HCT116 (cell line): ENCODE results near the gene DYNAP. TPM values are rescaled to one million over a fixed set of nuclear protein-coding genes. Genes with fewer than 3 reads are reported as not detected.

Source experiments
- ATAC-seq: fragments of 200-7000 bp; cut with Tn5 transposase; 2 replicates; pipeline ENCODE4 v1.9.1; 2020; ENCODE audit warnings: mild to moderate bottlenecking, moderate library complexity
- BruUV-seq: library from RNA; stranded (reverse); fragments of 400-500 nt; replicated peaks from 2 replicates; lab custom pipeline; 2021; lab: Mats Ljungman, UMichigan
- CTCF ChIA-PET: fragments of 300-600 bp; sonication (Branson Sonifier 250); formaldehyde crosslinking; loops from one replicate; lab custom pipeline; 2021; ENCODE audit warnings: antibody characterized with exemption; lab: Charles Lee
- POLR2A ChIA-PET: fragments of 300-600, 350-600 bp; sonication (Branson Sonifier 250); formaldehyde crosslinking; loops from one replicate; lab custom pipeline; 2021; ENCODE audit warnings: antibody characterized with exemption; lab: Charles Lee
- RAD21 ChIA-PET, 2 experiments: fragments of 300-600 bp; sonication (Branson Sonifier 250); formaldehyde crosslinking; loops; one replicate each; lab custom pipeline; 2023; ENCODE audit warnings: low total read pairs in 2 of 2; ENCODE audit not compliant: uncharacterized antibody in 2 of 2, unreplicated experiment in 2 of 2, low non-redundant PET in 1 of 2; lab: Charles Lee
- DNase-seq: peaks from one replicate; pipeline ENCODE4 v3.0.0-alpha.2; 2010; ENCODE audit warnings: low read depth, low spot score
- H2AFZ ChIP-seq: fragments of 200-600 bp; shearing (Covaris generic), sonication (generic); 2 replicates; pipeline ENCODE4 v1.6.1; 2017; ENCODE audit warnings: low read depth, mixed run types, mixed read lengths, antibody characterized with exemption, low read length; ENCODE audit not compliant: poor library complexity, severe bottlenecking
- H3K27ac ChIP-seq: 2 replicates; pipeline ENCODE4 v1.5.1; 2012; ENCODE audit warnings: low read depth, low read length
- H3K27me3 ChIP-seq: fragments of 200-600 bp; sonication (generic); 2 replicates; pipeline ENCODE4 v1.6.1; 2016; ENCODE audit warnings: mixed run types, low read length, mixed read lengths; ENCODE audit not compliant: insufficient read depth
- H3K36me3 ChIP-seq, 2 experiments: fragments of 200-500 bp in 1 of 2; fragments of 200-600 bp in 1 of 2; sonication (Bioruptor generic) in 1 of 2; sonication (generic) in 1 of 2; 2 replicates each; pipeline versions ENCODE4 v1.5.1 to v1.6.1; 2014 to 2016; ENCODE audit warnings: low read length in 2 of 2, inconsistent platforms in 1 of 2, mixed read lengths in 1 of 2, mixed run types in 1 of 2; ENCODE audit not compliant: insufficient read depth in 2 of 2, control insufficient read depth in 1 of 2
- H3K4me1 ChIP-seq, 2 experiments: fragments of 200-600 bp in 1 of 2; sonication (generic) in 1 of 2; 2 replicates each; pipeline versions ENCODE4 v1.5.1 to v1.6.1; 2012 to 2017; ENCODE audit warnings: low read length in 2 of 2, inconsistent platforms in 1 of 2, mild to moderate bottlenecking in 1 of 2, mixed read lengths in 1 of 2, mixed run types in 1 of 2, moderate library complexity in 1 of 2; ENCODE audit not compliant: insufficient read depth in 2 of 2, control insufficient read depth in 1 of 2
- H3K4me2 ChIP-seq: fragments of 200-600 bp; sonication (generic); 2 replicates; pipeline ENCODE4 v1.6.1; 2017; ENCODE audit warnings: mixed run types, low read length, mixed read lengths
- H3K4me3 ChIP-seq, 2 experiments: fragments of 200-600 bp in 1 of 2; sonication (generic) in 1 of 2; replicated peaks in 1 of 2; 2 replicates each; pipeline ENCODE4 v1.5.1; 2011 to 2016; ENCODE audit warnings: low read length in 2 of 2, control low read depth in 1 of 2, low read depth in 1 of 2, mild to moderate bottlenecking in 1 of 2, mixed read lengths in 1 of 2, mixed run types in 1 of 2
- H3K79me2 ChIP-seq: fragments of 200-600 bp; sonication (generic); 2 replicates; pipeline ENCODE4 v1.6.1; 2017; ENCODE audit warnings: mild to moderate bottlenecking, mixed run types, low read length, moderate library complexity, mixed read lengths; ENCODE audit not compliant: insufficient read depth
- H3K9ac ChIP-seq: fragments of 200-600 bp; sonication (generic); 2 replicates; pipeline ENCODE4 v1.6.1; 2016; ENCODE audit warnings: low read length, mixed read lengths
- H3K9me2 ChIP-seq: fragments of 200-600 bp; sonication (generic), shearing (Covaris generic); 2 replicates; pipeline ENCODE4 v1.6.1; 2017; ENCODE audit warnings: mixed run types, mild to moderate bottlenecking, moderate library complexity; ENCODE audit not compliant: insufficient read depth
- H3K9me3 ChIP-seq, 2 experiments: fragments of 200-500 bp in 1 of 2; fragments of 200-600 bp in 1 of 2; sonication (Bioruptor generic) in 1 of 2; sonication (generic) in 1 of 2; 2 replicates each; pipeline ENCODE4 v1.6.1; 2014 to 2017; ENCODE audit warnings: low read length in 2 of 2, mixed read lengths in 2 of 2, inconsistent platforms in 1 of 2, low read depth in 1 of 2, mild to moderate bottlenecking in 1 of 2, mixed run types in 1 of 2, moderate library complexity in 1 of 2; ENCODE audit not compliant: control insufficient read depth in 1 of 2, insufficient read depth in 1 of 2
- H4K20me1 ChIP-seq: fragments of 200-600 bp; sonication (generic), shearing (Covaris generic); 2 replicates; pipeline ENCODE4 v1.6.1; 2017; ENCODE audit warnings: mixed run types, mild to moderate bottlenecking, moderate library complexity; ENCODE audit not compliant: insufficient read depth
- CBX3 ChIP-seq: IDR thresholded peaks from 2 replicates; pipeline ENCODE4 v1.6.1; 2012; ENCODE audit warnings: low read depth
- CEBPB ChIP-seq: IDR thresholded peaks from 2 replicates; pipeline ENCODE4 v1.6.1; 2012; ENCODE audit warnings: low read depth
- EGR1 ChIP-seq: IDR thresholded peaks from 2 replicates; pipeline ENCODE4 v1.6.1; 2012; ENCODE audit warnings: low read depth
- EZH2 ChIP-seq: fragments of 200-600 bp; sonication (generic); IDR thresholded peaks from 2 replicates; pipeline ENCODE4 v1.6.1; 2017; ENCODE audit warnings: antibody characterized with exemption, mixed run types
- EZH2phosphoT487 ChIP-seq: fragments of 200-600 bp; IDR thresholded peaks from 2 replicates; pipeline ENCODE4 v1.6.1; 2018; ENCODE audit warnings: antibody characterized with exemption, borderline replicate concordance
- FOSL1 ChIP-seq: IDR thresholded peaks from 2 replicates; pipeline ENCODE4 v1.6.1; 2012; ENCODE audit warnings: low read depth
- JUND ChIP-seq: IDR thresholded peaks from 2 replicates; pipeline ENCODE4 v1.6.1; 2012
- POLR2A ChIP-seq: IDR thresholded peaks from 2 replicates; pipeline ENCODE4 v1.7.0; 2011; ENCODE audit warnings: borderline replicate concordance; ENCODE audit not compliant: insufficient read depth, insufficient read length; ENCODE audit errors: extremely low read depth
- POLR2AphosphoS5 ChIP-seq: IDR thresholded peaks from 2 replicates; pipeline ENCODE4 v1.6.1; 2011; ENCODE audit warnings: mild to moderate bottlenecking, low read depth, low read length, moderate library complexity
- RAD21 ChIP-seq: IDR thresholded peaks from 2 replicates; pipeline ENCODE4 v1.6.1; 2012; ENCODE audit warnings: low read depth, mild to moderate bottlenecking
- SP1 ChIP-seq: IDR thresholded peaks from 2 replicates; pipeline ENCODE4 v1.6.1; 2012; ENCODE audit warnings: low read depth
- SRF ChIP-seq: IDR thresholded peaks from 2 replicates; pipeline ENCODE4 v1.6.1; 2012; ENCODE audit warnings: low read depth
- TCF7L2 ChIP-seq: IDR thresholded peaks from 2 replicates; pipeline ENCODE4 v1.7.0; 2011; ENCODE audit warnings: borderline replicate concordance, inconsistent platforms; ENCODE audit not compliant: insufficient read depth, insufficient read length; ENCODE audit errors: extremely low read depth
- YY1 ChIP-seq: IDR thresholded peaks from 2 replicates; pipeline ENCODE4 v1.6.1; 2011; ENCODE audit warnings: low read length, low read depth, moderate library complexity, mild to moderate bottlenecking; ENCODE audit not compliant: insufficient replicate concordance; ENCODE audit errors: extremely low read depth
- ZFX ChIP-seq: fragments of 450-650 bp; IDR thresholded peaks from 2 replicates; pipeline ENCODE4 v1.6.1; 2017
- intact Hi-C: fragments of 100-400 bp; cut with micrococcal nuclease; formaldehyde crosslinking; loops from 2 replicates; pipeline ENCODE4 v1.10.0; 2022
- total RNA-seq: library from RNA; stranded (reverse); gene quantifications from one replicate; pipeline ENCODE4 v1.2.1, GENCODE V29; 2021; ENCODE audit not compliant: unreplicated experiment
- TF ChIP-seq, protein P1 (sequence below): IDR thresholded peaks from 2 replicates; pipeline ENCODE4 v1.6.1; 2012
- TF ChIP-seq, protein P2 (sequence below): IDR thresholded peaks from 2 replicates; pipeline ENCODE4 v1.6.1; 2012
- TF ChIP-seq, protein P3 (sequence below), 3 experiments: fragments of 200-600 bp in 1 of 3; sonication (generic) in 1 of 3; IDR thresholded peaks in 2 of 3; conservative IDR thresholded peaks in 1 of 3; 2 replicates each; pipeline ENCODE4 v1.5.1; 2012 to 2017; ENCODE audit warnings: low read depth in 2 of 3, low read length in 2 of 3, antibody characterized with exemption in 1 of 3, borderline replicate concordance in 1 of 3, control low read depth in 1 of 3, mild to moderate bottlenecking in 1 of 3, mixed read lengths in 1 of 3, mixed run types in 1 of 3, moderate library complexity in 1 of 3; ENCODE audit not compliant: insufficient read depth in 1 of 3
- TF ChIP-seq, protein P4 (sequence below): IDR thresholded peaks from 2 replicates; pipeline ENCODE4 v1.6.1; 2011; ENCODE audit warnings: mild to moderate bottlenecking, low read length, moderate library complexity; ENCODE audit not compliant: insufficient replicate concordance; ENCODE audit errors: extremely low read depth
- TF ChIP-seq, protein P5 (sequence below): IDR thresholded peaks from 2 replicates; pipeline ENCODE4 v1.6.1; 2012; ENCODE audit warnings: low read depth

Gene DYNAP
- total RNA-seq, 1 experiment from 2014 or later: not detected

DNA sequence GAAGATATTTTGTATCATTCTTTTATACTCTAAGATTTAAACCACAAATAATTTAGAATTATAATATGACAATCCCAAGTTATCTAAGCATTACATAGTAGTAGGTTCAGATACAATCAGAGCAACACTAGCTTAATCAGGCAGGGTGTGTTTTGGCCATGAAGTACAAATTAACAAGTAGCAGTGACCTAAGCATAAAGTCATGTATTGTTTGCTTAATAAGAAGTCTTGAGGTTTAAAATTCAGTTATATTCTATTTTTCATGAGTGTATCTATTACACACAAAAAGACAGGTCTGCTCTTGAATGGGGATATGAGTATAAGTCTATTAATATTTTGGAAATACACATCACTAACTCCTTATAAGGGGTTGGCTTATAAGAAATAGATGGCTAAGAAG, 39.9 kb downstream of the DYNAP start:
- Histone ChIP-seq H3K4me3 (no peak overlapping the region), H3K27me3 (no peaks in the 10 kb centered on the region), H3K79me2 (no peaks in the 10 kb centered on the region), H3K9me2 (no peaks in the 10 kb centered on the region), H3K4me2 (no peak overlapping the region), H3K4me1 (no peaks in the 10 kb centered on the region), H4K20me1 (no peaks in the 10 kb centered on the region), H3K9ac (no peak overlapping the region), H3K27ac (no peak overlapping the region), H2AFZ (no peak overlapping the region), H3K9me3 (no peaks in the 10 kb centered on the region), H3K36me3 (no peaks in the 10 kb centered on the region)
- DNase-seq (no peak), ATAC-seq (no peak)
- intact Hi-C loops: no loop called here
- POLR2A ChIA-PET: no interaction called here
- no TSS peak for BruUV-seq
- no peak for TF ChIP-seq FOSL1
- TF ChIP-seq, protein P1, sequence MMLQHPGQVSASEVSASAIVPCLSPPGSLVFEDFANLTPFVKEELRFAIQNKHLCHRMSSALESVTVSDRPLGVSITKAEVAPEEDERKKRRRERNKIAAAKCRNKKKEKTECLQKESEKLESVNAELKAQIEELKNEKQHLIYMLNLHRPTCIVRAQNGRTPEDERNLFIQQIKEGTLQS: no peak
- TF ChIP-seq JUND: no peak
- TF ChIP-seq, protein P2, sequence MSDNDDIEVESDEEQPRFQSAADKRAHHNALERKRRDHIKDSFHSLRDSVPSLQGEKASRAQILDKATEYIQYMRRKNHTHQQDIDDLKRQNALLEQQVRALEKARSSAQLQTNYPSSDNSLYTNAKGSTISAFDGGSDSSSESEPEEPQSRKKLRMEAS: no peak
- no peak for TF ChIP-seq TCF7L2
- TF ChIP-seq EZH2: no peak
- no peak for TF ChIP-seq CBX3
- TF ChIP-seq CEBPB: no peak
- TF ChIP-seq POLR2AphosphoS5: no peak
- no peak for TF ChIP-seq RAD21
- TF ChIP-seq EGR1: no peak
- TF ChIP-seq, protein P3, sequence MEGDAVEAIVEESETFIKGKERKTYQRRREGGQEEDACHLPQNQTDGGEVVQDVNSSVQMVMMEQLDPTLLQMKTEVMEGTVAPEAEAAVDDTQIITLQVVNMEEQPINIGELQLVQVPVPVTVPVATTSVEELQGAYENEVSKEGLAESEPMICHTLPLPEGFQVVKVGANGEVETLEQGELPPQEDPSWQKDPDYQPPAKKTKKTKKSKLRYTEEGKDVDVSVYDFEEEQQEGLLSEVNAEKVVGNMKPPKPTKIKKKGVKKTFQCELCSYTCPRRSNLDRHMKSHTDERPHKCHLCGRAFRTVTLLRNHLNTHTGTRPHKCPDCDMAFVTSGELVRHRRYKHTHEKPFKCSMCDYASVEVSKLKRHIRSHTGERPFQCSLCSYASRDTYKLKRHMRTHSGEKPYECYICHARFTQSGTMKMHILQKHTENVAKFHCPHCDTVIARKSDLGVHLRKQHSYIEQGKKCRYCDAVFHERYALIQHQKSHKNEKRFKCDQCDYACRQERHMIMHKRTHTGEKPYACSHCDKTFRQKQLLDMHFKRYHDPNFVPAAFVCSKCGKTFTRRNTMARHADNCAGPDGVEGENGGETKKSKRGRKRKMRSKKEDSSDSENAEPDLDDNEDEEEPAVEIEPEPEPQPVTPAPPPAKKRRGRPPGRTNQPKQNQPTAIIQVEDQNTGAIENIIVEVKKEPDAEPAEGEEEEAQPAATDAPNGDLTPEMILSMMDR (IDR thresholded peaks at IDR 0.05 in 2 of 3, conservative IDR thresholded peaks at IDR 0.05 in 1 of 3; ENCODE audit: borderline replicate concordance in 1 of 3, insufficient read depth in 1 of 3, low read depth in 2 of 3, low read length in 2 of 3): no peak
- TF ChIP-seq, protein P4, sequence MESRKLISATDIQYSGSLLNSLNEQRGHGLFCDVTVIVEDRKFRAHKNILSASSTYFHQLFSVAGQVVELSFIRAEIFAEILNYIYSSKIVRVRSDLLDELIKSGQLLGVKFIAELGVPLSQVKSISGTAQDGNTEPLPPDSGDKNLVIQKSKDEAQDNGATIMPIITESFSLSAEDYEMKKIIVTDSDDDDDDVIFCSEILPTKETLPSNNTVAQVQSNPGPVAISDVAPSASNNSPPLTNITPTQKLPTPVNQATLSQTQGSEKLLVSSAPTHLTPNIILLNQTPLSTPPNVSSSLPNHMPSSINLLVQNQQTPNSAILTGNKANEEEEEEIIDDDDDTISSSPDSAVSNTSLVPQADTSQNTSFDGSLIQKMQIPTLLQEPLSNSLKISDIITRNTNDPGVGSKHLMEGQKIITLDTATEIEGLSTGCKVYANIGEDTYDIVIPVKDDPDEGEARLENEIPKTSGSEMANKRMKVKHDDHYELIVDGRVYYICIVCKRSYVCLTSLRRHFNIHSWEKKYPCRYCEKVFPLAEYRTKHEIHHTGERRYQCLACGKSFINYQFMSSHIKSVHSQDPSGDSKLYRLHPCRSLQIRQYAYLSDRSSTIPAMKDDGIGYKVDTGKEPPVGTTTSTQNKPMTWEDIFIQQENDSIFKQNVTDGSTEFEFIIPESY: no peak
- no peak for TF ChIP-seq SRF
- TF ChIP-seq, protein P5, sequence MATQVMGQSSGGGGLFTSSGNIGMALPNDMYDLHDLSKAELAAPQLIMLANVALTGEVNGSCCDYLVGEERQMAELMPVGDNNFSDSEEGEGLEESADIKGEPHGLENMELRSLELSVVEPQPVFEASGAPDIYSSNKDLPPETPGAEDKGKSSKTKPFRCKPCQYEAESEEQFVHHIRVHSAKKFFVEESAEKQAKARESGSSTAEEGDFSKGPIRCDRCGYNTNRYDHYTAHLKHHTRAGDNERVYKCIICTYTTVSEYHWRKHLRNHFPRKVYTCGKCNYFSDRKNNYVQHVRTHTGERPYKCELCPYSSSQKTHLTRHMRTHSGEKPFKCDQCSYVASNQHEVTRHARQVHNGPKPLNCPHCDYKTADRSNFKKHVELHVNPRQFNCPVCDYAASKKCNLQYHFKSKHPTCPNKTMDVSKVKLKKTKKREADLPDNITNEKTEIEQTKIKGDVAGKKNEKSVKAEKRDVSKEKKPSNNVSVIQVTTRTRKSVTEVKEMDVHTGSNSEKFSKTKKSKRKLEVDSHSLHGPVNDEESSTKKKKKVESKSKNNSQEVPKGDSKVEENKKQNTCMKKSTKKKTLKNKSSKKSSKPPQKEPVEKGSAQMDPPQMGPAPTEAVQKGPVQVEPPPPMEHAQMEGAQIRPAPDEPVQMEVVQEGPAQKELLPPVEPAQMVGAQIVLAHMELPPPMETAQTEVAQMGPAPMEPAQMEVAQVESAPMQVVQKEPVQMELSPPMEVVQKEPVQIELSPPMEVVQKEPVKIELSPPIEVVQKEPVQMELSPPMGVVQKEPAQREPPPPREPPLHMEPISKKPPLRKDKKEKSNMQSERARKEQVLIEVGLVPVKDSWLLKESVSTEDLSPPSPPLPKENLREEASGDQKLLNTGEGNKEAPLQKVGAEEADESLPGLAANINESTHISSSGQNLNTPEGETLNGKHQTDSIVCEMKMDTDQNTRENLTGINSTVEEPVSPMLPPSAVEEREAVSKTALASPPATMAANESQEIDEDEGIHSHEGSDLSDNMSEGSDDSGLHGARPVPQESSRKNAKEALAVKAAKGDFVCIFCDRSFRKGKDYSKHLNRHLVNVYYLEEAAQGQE: no peak
- no peak for TF ChIP-seq ZFX
- no peak for TF ChIP-seq POLR2A
- no peak for TF ChIP-seq SP1
- no peak for TF ChIP-seq YY1
- no peak for TF ChIP-seq EZH2phosphoT487
- RAD21 ChIA-PET: no interaction called here
- CTCF ChIA-PET: no interaction called here
